ENCODE measurements around the gene PHB1. TPM values are rescaled to one million over a fixed set of nuclear protein-coding genes. Genes with fewer than 3 reads are reported as not detected.
A peak's percentile ranks its signal among the peaks of the same experiment; 100 is the strongest.
"Not testable (repeated sequence)": the region's sequence is repeated elsewhere in the genome, so short reads cannot be mapped to it uniquely, and the experiment has no call there.

The PHB1 gene
- total and polyA plus RNA-seq, 2 donors = 59.9 to 98.4 TPM

- H3K27me3 ChIP-seq (ENCODE audit: control insufficient read depth in 2 of 2, insufficient read depth in 1 of 2, low read length in 1 of 2) = no peaks in the 10 kb centered on the region
- no peaks in the 10 kb centered on the region for H3K9me3 ChIP-seq (ENCODE audit: control insufficient read depth in 2 of 2, insufficient read depth in 1 of 2, low read length in 1 of 2)
- peak overlapping the region; percentile 55 to 77 for H3K27ac ChIP-seq (ENCODE audit: low read depth in 1 of 2, low read length in 1 of 2)
- H3K4me3 ChIP-seq (ENCODE audit: low read length in 2 of 2) = no peak overlapping the region
- 36% methylated on average over 10 of the region's 10 CpGs for WGBS
- peaks cover 25 to 41% of the 10 kb centered on the region in 2 donors for H3K36me3 ChIP-seq (ENCODE audit: control insufficient read depth in 2 of 2, insufficient read depth in 2 of 2, low read length in 1 of 2)
- peaks cover 33 to 45% of the 10 kb centered on the region in 2 donors for H3K4me1 ChIP-seq (ENCODE audit: control insufficient read depth in 2 of 2, insufficient read depth in 2 of 2, low read length in 2 of 2)
- no peak for DNase-seq (ENCODE audit: low read depth in 6 of 9, low spot score in 9 of 9)
Measured at GRCh38 chr17:49403514-49404289, 11.0 kb downstream of the PHB1 start.

- Histone ChIP-seq H3K4me1 (ENCODE audit: control insufficient read depth in 2 of 2, insufficient read depth in 2 of 2, low read length in 2 of 2) (peaks cover 29 to 39% of the 10 kb centered on the region in 2 donors), H3K4me3 (ENCODE audit: low read length in 2 of 2) (no peak overlapping the region), H3K36me3 (ENCODE audit: control insufficient read depth in 2 of 2, insufficient read depth in 2 of 2, low read length in 1 of 2) (peaks cover 22 to 34% of the 10 kb centered on the region in 2 donors), H3K9me3 (ENCODE audit: control insufficient read depth in 2 of 2, insufficient read depth in 1 of 2, low read length in 1 of 2) (no peaks in the 10 kb centered on the region), H3K27ac (ENCODE audit: low read depth in 1 of 2, low read length in 1 of 2) (peak overlapping the region in 1 of 2 donors; percentile 58), H3K27me3 (ENCODE audit: control insufficient read depth in 2 of 2, insufficient read depth in 1 of 2, low read length in 1 of 2) (no peaks in the 10 kb centered on the region)
- WGBS = 84% methylated on average over 6 of the region's 6 CpGs
- DNase-seq (ENCODE audit: low read depth in 6 of 9, low spot score in 9 of 9) = no peak
Measured at GRCh38 chr17:49402706-49403105, 12.0 kb downstream of the PHB1 start.

GRCh38 chr17:49401971-49402611 is 12.6 kb downstream of the PHB1 start:
- peak in 1 of 9 donors; percentile 41 for DNase-seq (ENCODE audit: low read depth in 6 of 9, low spot score in 9 of 9)
- Histone ChIP-seq H3K27ac (ENCODE audit: low read depth in 1 of 2, low read length in 1 of 2) (peak overlapping the region in 1 of 2 donors; percentile 7), H3K4me1 (ENCODE audit: control insufficient read depth in 2 of 2, insufficient read depth in 2 of 2, low read length in 2 of 2) (peaks cover 29 to 45% of the 10 kb centered on the region in 2 donors), H3K4me3 (ENCODE audit: low read length in 2 of 2) (no peak overlapping the region), H3K27me3 (ENCODE audit: control insufficient read depth in 2 of 2, insufficient read depth in 1 of 2, low read length in 1 of 2) (no peaks in the 10 kb centered on the region), H3K36me3 (ENCODE audit: control insufficient read depth in 2 of 2, insufficient read depth in 2 of 2, low read length in 1 of 2) (peaks cover 22 to 29% of the 10 kb centered on the region in 2 donors), H3K9me3 (ENCODE audit: control insufficient read depth in 2 of 2, insufficient read depth in 1 of 2, low read length in 1 of 2) (no peaks in the 10 kb centered on the region)
- WGBS = 74% methylated on average over 6 of the region's 6 CpGs

GRCh38 chr17:49399995-49400394 is 14.7 kb downstream of the PHB1 start:
- H3K27ac ChIP-seq (ENCODE audit: low read depth in 1 of 2, low read length in 1 of 2) = no peak overlapping the region
- no peaks in the 10 kb centered on the region for H3K27me3 ChIP-seq (ENCODE audit: control insufficient read depth in 2 of 2, insufficient read depth in 1 of 2, low read length in 1 of 2)
- DNase-seq (ENCODE audit: low read depth in 6 of 9, low spot score in 9 of 9) = no peak
- peaks cover 26 to 43% of the 10 kb centered on the region in 2 donors for H3K4me1 ChIP-seq (ENCODE audit: control insufficient read depth in 2 of 2, insufficient read depth in 2 of 2, low read length in 2 of 2)
- H3K4me3 ChIP-seq (ENCODE audit: low read length in 2 of 2) = no peak overlapping the region
- H3K9me3 ChIP-seq (ENCODE audit: control insufficient read depth in 2 of 2, insufficient read depth in 1 of 2, low read length in 1 of 2) = peaks cover 0 to 4% of the 10 kb centered on the region in 2 donors
- 97% methylated on average over 3 of the region's 3 CpGs for WGBS
- peaks cover 8 to 9% of the 10 kb centered on the region in 2 donors for H3K36me3 ChIP-seq (ENCODE audit: control insufficient read depth in 2 of 2, insufficient read depth in 2 of 2, low read length in 1 of 2)

GRCh38 chr17:49397586-49397985 is 17.1 kb downstream of the PHB1 start:
- H3K4me3 ChIP-seq (ENCODE audit: low read length in 2 of 2) = no peak overlapping the region
- no peak for DNase-seq (ENCODE audit: low read depth in 6 of 9, low spot score in 9 of 9)
- H3K27ac ChIP-seq (ENCODE audit: low read depth in 1 of 2, low read length in 1 of 2) = no peak overlapping the region
- H3K36me3 ChIP-seq (ENCODE audit: control insufficient read depth in 2 of 2, insufficient read depth in 2 of 2, low read length in 1 of 2) = no peaks in the 10 kb centered on the region
- H3K9me3 ChIP-seq (ENCODE audit: control insufficient read depth in 2 of 2, insufficient read depth in 1 of 2, low read length in 1 of 2) = peaks cover 0 to 4% of the 10 kb centered on the region in 2 donors
- H3K4me1 ChIP-seq (ENCODE audit: control insufficient read depth in 2 of 2, insufficient read depth in 2 of 2, low read length in 2 of 2) = peaks cover 6 to 29% of the 10 kb centered on the region in 2 donors
- 77% methylated on average over 4 of the region's 4 CpGs for WGBS
- H3K27me3 ChIP-seq (ENCODE audit: control insufficient read depth in 2 of 2, insufficient read depth in 1 of 2, low read length in 1 of 2) = no peaks in the 10 kb centered on the region

- Histone ChIP-seq H3K27me3 (ENCODE audit: control insufficient read depth in 2 of 2, insufficient read depth in 1 of 2, low read length in 1 of 2) (no peaks in the 10 kb centered on the region), H3K36me3 (ENCODE audit: control insufficient read depth in 2 of 2, insufficient read depth in 2 of 2, low read length in 1 of 2) (no peaks in the 10 kb centered on the region), H3K27ac (ENCODE audit: low read depth in 1 of 2, low read length in 1 of 2) (no peak overlapping the region), H3K4me3 (ENCODE audit: low read length in 2 of 2) (no peak overlapping the region), H3K9me3 (ENCODE audit: control insufficient read depth in 2 of 2, insufficient read depth in 1 of 2, low read length in 1 of 2) (peaks cover 0 to 4% of the 10 kb centered on the region in 2 donors), H3K4me1 (ENCODE audit: control insufficient read depth in 2 of 2, insufficient read depth in 2 of 2, low read length in 2 of 2) (peaks cover 8 to 39% of the 10 kb centered on the region in 2 donors)
- DNase-seq (ENCODE audit: low read depth in 6 of 9, low spot score in 9 of 9) = no peak
- WGBS = 76% methylated on average over 8 of the region's 8 CpGs
Measured at GRCh38 chr17:49393491-49394255, 21.0 kb downstream of the PHB1 start.

- Histone ChIP-seq H3K4me3 (ENCODE audit: low read length in 2 of 2) (no peak overlapping the region), H3K27me3 (ENCODE audit: control insufficient read depth in 2 of 2, insufficient read depth in 1 of 2, low read length in 1 of 2) (no peaks in the 10 kb centered on the region), H3K4me1 (ENCODE audit: control insufficient read depth in 2 of 2, insufficient read depth in 2 of 2, low read length in 2 of 2) (peaks cover 16 to 49% of the 10 kb centered on the region in 2 donors), H3K27ac (ENCODE audit: low read depth in 1 of 2, low read length in 1 of 2) (peak overlapping the region; percentile 38 to 56), H3K36me3 (ENCODE audit: control insufficient read depth in 2 of 2, insufficient read depth in 2 of 2, low read length in 1 of 2) (no peaks in the 10 kb centered on the region), H3K9me3 (ENCODE audit: control insufficient read depth in 2 of 2, insufficient read depth in 1 of 2, low read length in 1 of 2) (no peaks in the 10 kb centered on the region)
- 77% methylated on average over 9 of the region's 9 CpGs for WGBS
- DNase-seq (ENCODE audit: low read depth in 6 of 9, low spot score in 9 of 9) = peak in 1 of 9 donors; percentile 38
Measured at GRCh38 chr17:49390548-49391324, 23.9 kb downstream of the PHB1 start.

GRCh38 chr17:49389514-49390347 is 25.0 kb downstream of the PHB1 start:
- H3K4me3 ChIP-seq (ENCODE audit: low read length in 2 of 2); DNase-seq (ENCODE audit: low read depth in 6 of 9, low spot score in 9 of 9); H3K9me3 ChIP-seq (ENCODE audit: control insufficient read depth in 2 of 2, insufficient read depth in 1 of 2, low read length in 1 of 2); H3K27me3 ChIP-seq (ENCODE audit: control insufficient read depth in 2 of 2, insufficient read depth in 1 of 2, low read length in 1 of 2); H3K36me3 ChIP-seq (ENCODE audit: control insufficient read depth in 2 of 2, insufficient read depth in 2 of 2, low read length in 1 of 2): not testable (repeated sequence)
- Histone ChIP-seq H3K4me1 (ENCODE audit: control insufficient read depth in 2 of 2, insufficient read depth in 2 of 2, low read length in 2 of 2) (peaks cover 16 to 46% of the 10 kb centered on the region in 2 donors), H3K27ac (ENCODE audit: low read depth in 1 of 2, low read length in 1 of 2) (peak overlapping the region in 1 of 2 donors; percentile 47)
- 96% methylated on average over 12 of the region's 12 CpGs for WGBS

Data from thymus (tissue), 11 donors.